PC-3 (cell line): Measurements from ENCODE around the gene CD52.

Experiments used
- CTCF ChIP-seq: fragments of 300-600 bp; sonication (generic); conservative IDR thresholded peaks from 2 replicates; pipeline ENCODE4 v1.5.1; 2017; ENCODE audit warnings: antibody characterized with exemption, low read depth, mild to moderate bottlenecking, low read length
- EZH2 ChIP-seq: fragments of 300-600 bp; sonication (generic); IDR thresholded peaks from one replicate; pipeline ENCODE4 v1.6.1; 2017; ENCODE audit warnings: antibody characterized with exemption, mild to moderate bottlenecking, low read length; ENCODE audit not compliant: unreplicated experiment
- EZH2phosphoT487 ChIP-seq: fragments of 300-600 bp; sonication (generic); IDR thresholded peaks from 2 replicates; pipeline ENCODE4 v1.6.1; 2018; ENCODE audit warnings: mild to moderate bottlenecking, antibody characterized with exemption, low read length, borderline replicate concordance

GRCh38 chr1:26276432-26276838 lies 41.3 kb upstream of the CD52 start:
- TF ChIP-seq CTCF: no peak
- no peak for TF ChIP-seq EZH2
- TF ChIP-seq EZH2phosphoT487: no peak
